ENCODE data around the gene PIK3R5. TPM values are rescaled to one million over a fixed set of nuclear protein-coding genes. Genes with fewer than 3 reads are reported as not detected.

Gene PIK3R5
- polyA plus RNA-seq, 1 donor (not counting 4 experiments of a cell fraction or from before 2014, with no cell fraction given): not detected

- H3K27me3 ChIP-seq (ENCODE audit: control insufficient read depth, extremely low read depth, insufficient read depth, low read length): no peaks in the 10 kb centered on the region
- TF ChIP-seq EZH2 (IDR thresholded peaks at IDR 0.05; ENCODE audit: low read length) (no peak), CTCF (optimal IDR thresholded peaks at IDR 0.05 in 1 of 3, IDR thresholded peaks at IDR 0.05 in 1 of 3, conservative IDR thresholded peaks at IDR 0.05 in 1 of 3; ENCODE audit: extremely low read depth in 1 of 3, insufficient read depth in 2 of 3, low read length in 3 of 3) (no peak)
- H3K36me3 ChIP-seq (ENCODE audit: control insufficient read depth in 2 of 2, extremely low read depth in 1 of 2, insufficient read depth in 2 of 2, low read length in 2 of 2): no peaks in the 10 kb centered on the region
- DNase-seq (ENCODE audit: low read depth, low spot score): no peak
- no peaks in the 10 kb centered on the region for H4K20me1 ChIP-seq (ENCODE audit: control insufficient read depth, extremely low read depth, insufficient read depth, low read length)
- no peak overlapping the region for H3K27ac ChIP-seq (ENCODE audit: control insufficient read depth, insufficient read depth, low read length)
- H3K9ac ChIP-seq (ENCODE audit: control insufficient read depth, extremely low read depth, insufficient read depth, low read length): no peak overlapping the region
- H3K4me3 ChIP-seq (ENCODE audit: control insufficient read depth in 2 of 3, extremely low read depth in 1 of 3, insufficient read depth in 2 of 3, low read depth in 1 of 3, low read length in 3 of 3): no peak overlapping the region
- peaks cover 10% of the 10 kb centered on the region for H3K9me3 ChIP-seq (ENCODE audit: control insufficient read depth, low read depth, low read length)
- no peak for FAIRE-seq
- dilution Hi-C loops (cut with MboI; ENCODE audit: extremely low pct_ligation_motif_present, low sequenced_read_pairs): no loop called here
- no peaks in the 10 kb centered on the region for H3K79me2 ChIP-seq (ENCODE audit: control insufficient read depth, insufficient read depth, low read length)
- H3K4me2 ChIP-seq (ENCODE audit: control insufficient read depth, extremely low read depth, insufficient read depth, low read depth, low read length): no peak overlapping the region
- no peaks in the 10 kb centered on the region for H3K9me1 ChIP-seq (ENCODE audit: control insufficient read depth, extremely low read depth, insufficient read depth, low read length)
- H2AFZ ChIP-seq (ENCODE audit: control insufficient read depth, low read length): no peak overlapping the region
- H3K4me1 ChIP-seq (ENCODE audit: control insufficient read depth, extremely low read depth, insufficient read depth, low read length): peaks cover 9% of the 10 kb centered on the region
Measured at GRCh38 chr17:8924595-8924994, 40.9 kb downstream of the PIK3R5 start.

GRCh38 chr17:8923762-8924161 is 41.7 kb downstream of the PIK3R5 start:
- Histone ChIP-seq H3K79me2 (ENCODE audit: control insufficient read depth, insufficient read depth, low read length) (no peaks in the 10 kb centered on the region), H3K36me3 (ENCODE audit: control insufficient read depth in 2 of 2, extremely low read depth in 1 of 2, insufficient read depth in 2 of 2, low read length in 2 of 2) (no peaks in the 10 kb centered on the region), H2AFZ (ENCODE audit: control insufficient read depth, low read length) (no peak overlapping the region), H3K4me2 (ENCODE audit: control insufficient read depth, extremely low read depth, insufficient read depth, low read depth, low read length) (no peak overlapping the region), H3K9me1 (ENCODE audit: control insufficient read depth, extremely low read depth, insufficient read depth, low read length) (no peaks in the 10 kb centered on the region), H3K4me1 (ENCODE audit: control insufficient read depth, extremely low read depth, insufficient read depth, low read length) (peaks cover 13% of the 10 kb centered on the region), H3K27ac (ENCODE audit: control insufficient read depth, insufficient read depth, low read length) (no peak overlapping the region), H3K27me3 (ENCODE audit: control insufficient read depth, extremely low read depth, insufficient read depth, low read length) (no peaks in the 10 kb centered on the region), H3K4me3 (ENCODE audit: control insufficient read depth in 2 of 3, extremely low read depth in 1 of 3, insufficient read depth in 2 of 3, low read depth in 1 of 3, low read length in 3 of 3) (no peak overlapping the region), H3K9ac (ENCODE audit: control insufficient read depth, extremely low read depth, insufficient read depth, low read length) (no peak overlapping the region), H4K20me1 (ENCODE audit: control insufficient read depth, extremely low read depth, insufficient read depth, low read length) (no peaks in the 10 kb centered on the region), H3K9me3 (ENCODE audit: control insufficient read depth, low read depth, low read length) (peaks cover 10% of the 10 kb centered on the region)
- no peak for FAIRE-seq
- DNase-seq (ENCODE audit: low read depth, low spot score): no peak
- TF ChIP-seq EZH2 (IDR thresholded peaks at IDR 0.05; ENCODE audit: low read length) (no peak), CTCF (optimal IDR thresholded peaks at IDR 0.05 in 1 of 3, IDR thresholded peaks at IDR 0.05 in 1 of 3, conservative IDR thresholded peaks at IDR 0.05 in 1 of 3; ENCODE audit: extremely low read depth in 1 of 3, insufficient read depth in 2 of 3, low read length in 3 of 3) (no peak)
- dilution Hi-C loops (cut with MboI; ENCODE audit: extremely low pct_ligation_motif_present, low sequenced_read_pairs): no loop called here
